GM12878 (cell line): Measurements from ENCODE around the gene ZNF526. TPM values are rescaled to one million over a fixed set of nuclear protein-coding genes. Genes with fewer than 3 reads are reported as not detected.

ENCODE experiments used
- BHLHE40 ChIP-seq, 2 experiments: fragments of 450-650 bp in 1 of 2; IDR thresholded peaks; 2 replicates each; pipeline ENCODE4 v1.6.1; 2011 to 2017; ENCODE audit warnings: low read depth in 2 of 2, borderline replicate concordance in 1 of 2, improper control_type of control experiment in 1 of 2, low read length in 1 of 2, mild to moderate bottlenecking in 1 of 2
- CBX5 ChIP-seq: sonication (generic); IDR thresholded peaks from 2 replicates; pipeline ENCODE4 v1.6.1; 2016; ENCODE audit warnings: low read depth, moderate library complexity, mild to moderate bottlenecking, inconsistent platforms
- HCFC1 ChIP-seq: fragments of 150-350 bp; IDR thresholded peaks from 2 replicates; pipeline ENCODE4 v1.6.1; 2014; ENCODE audit warnings: low read length
- NR2C2 ChIP-seq: IDR thresholded peaks from 2 replicates; pipeline ENCODE4 v1.6.1; 2011; ENCODE audit warnings: borderline replicate concordance, low read depth; ENCODE audit not compliant: control insufficient read depth, insufficient read length
- RUNX3 ChIP-seq: IDR thresholded peaks from 2 replicates; pipeline ENCODE4 v1.6.1; 2012; ENCODE audit warnings: low read length, inconsistent platforms
- WRNIP1 ChIP-seq: IDR thresholded peaks from 2 replicates; pipeline ENCODE4 v1.6.1; 2011; ENCODE audit warnings: low read depth, low read length, improper control_type of control experiment, borderline replicate concordance
- polyA plus RNA-seq, 11 experiments: library from polyadenylated mRNA; depleted of rRNA in 4 of 11; unstranded in 6 of 11; stranded (reverse) in 5 of 11; fragments of >200 nt; fragmentation: Nextera tagmentation in 4 of 11; fragmentation: Illumina TruSeq in 1 of 11; extraction: Ambion mirVana in 4 of 11; extraction: Trizol in 1 of 11; gene quantifications; 1 replicate in 1 of 11; 2 replicates in 10 of 11; pipeline versions ENCODE4 v1.2.1 to v1.2.3, GENCODE V29; 2011 to 2016; ENCODE audit warnings: inconsistent platforms in 2 of 11, missing spikeins in 2 of 11, low read depth in 1 of 11
- total RNA-seq, 4 experiments: library from RNA; depleted of rRNA in 3 of 4; stranded (reverse); fragments of >200 nt in 3 of 4; fragmentation: Illumina TruSeq in 1 of 4; extraction: Trizol in 1 of 4; gene quantifications; 2 replicates each; pipeline versions ENCODE4 v1.2.1 to v1.2.3, GENCODE V29; 2013 to 2021
- TF ChIP-seq, protein P1 (sequence below): fragments of 450-650 bp; IDR thresholded peaks from 2 replicates; pipeline ENCODE4 v1.6.1; 2017; ENCODE audit warnings: mild to moderate bottlenecking, moderate library complexity

Gene ZNF526
- total and polyA plus RNA-seq, 10 of the 15 experiments (the other 5 are each of a cell fraction or from before 2014, with no cell fraction given) = 1.8 to 18.3 (median 5.5) TPM

DNA sequence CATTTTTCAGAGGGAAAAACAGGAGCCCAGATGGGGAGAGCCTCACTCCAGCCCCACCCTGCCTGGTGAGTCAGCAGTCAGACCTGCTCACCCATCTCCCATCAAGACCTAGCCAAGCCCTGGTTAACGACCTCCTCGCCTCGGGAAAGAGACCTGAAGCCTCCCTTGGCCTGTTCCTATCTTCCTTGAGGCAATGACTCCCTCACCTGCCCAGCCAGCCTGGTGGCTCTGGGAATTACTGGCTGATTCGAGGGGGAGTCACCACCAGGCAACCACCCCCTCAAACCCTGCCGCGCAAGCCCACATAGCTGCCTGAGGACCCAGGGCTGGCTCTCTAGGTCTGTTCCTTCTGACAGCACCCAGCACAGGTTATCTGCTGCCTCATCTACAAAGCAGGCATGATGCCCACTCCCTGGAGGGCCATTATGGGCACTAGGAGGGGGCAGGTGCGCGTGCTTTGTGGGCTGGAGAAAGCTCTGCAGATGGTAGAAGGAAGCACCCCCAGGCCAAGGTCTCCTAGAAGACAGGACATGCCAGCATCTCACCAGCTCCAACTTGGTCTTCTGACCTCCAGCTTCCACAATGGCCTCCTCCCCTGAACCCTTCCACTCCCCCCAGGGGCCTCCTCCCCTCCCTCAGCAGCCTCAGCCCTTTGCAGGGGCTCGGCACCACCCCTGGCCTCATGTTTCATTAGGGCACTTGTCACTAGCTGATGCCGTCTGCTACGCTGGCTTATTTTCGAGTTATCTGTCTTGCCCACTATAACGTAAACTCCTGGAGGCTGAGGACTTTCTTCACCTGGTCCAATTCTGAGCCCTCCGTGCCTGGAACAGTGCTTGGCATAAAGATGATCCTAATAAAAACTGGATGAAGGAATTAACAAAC, 13.0 kb upstream of the ZNF526 start (continued):
- TF ChIP-seq, protein P1, sequence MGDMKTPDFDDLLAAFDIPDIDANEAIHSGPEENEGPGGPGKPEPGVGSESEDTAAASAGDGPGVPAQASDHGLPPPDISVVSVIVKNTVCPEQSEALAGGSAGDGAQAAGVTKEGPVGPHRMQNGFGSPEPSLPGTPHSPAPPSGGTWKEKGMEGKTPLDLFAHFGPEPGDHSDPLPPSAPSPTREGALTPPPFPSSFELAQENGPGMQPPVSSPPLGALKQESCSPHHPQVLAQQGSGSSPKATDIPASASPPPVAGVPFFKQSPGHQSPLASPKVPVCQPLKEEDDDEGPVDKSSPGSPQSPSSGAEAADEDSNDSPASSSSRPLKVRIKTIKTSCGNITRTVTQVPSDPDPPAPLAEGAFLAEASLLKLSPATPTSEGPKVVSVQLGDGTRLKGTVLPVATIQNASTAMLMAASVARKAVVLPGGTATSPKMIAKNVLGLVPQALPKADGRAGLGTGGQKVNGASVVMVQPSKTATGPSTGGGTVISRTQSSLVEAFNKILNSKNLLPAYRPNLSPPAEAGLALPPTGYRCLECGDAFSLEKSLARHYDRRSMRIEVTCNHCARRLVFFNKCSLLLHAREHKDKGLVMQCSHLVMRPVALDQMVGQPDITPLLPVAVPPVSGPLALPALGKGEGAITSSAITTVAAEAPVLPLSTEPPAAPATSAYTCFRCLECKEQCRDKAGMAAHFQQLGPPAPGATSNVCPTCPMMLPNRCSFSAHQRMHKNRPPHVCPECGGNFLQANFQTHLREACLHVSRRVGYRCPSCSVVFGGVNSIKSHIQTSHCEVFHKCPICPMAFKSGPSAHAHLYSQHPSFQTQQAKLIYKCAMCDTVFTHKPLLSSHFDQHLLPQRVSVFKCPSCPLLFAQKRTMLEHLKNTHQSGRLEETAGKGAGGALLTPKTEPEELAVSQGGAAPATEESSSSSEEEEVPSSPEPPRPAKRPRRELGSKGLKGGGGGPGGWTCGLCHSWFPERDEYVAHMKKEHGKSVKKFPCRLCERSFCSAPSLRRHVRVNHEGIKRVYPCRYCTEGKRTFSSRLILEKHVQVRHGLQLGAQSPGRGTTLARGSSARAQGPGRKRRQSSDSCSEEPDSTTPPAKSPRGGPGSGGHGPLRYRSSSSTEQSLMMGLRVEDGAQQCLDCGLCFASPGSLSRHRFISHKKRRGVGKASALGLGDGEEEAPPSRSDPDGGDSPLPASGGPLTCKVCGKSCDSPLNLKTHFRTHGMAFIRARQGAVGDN = no peak
- no peak for TF ChIP-seq WRNIP1
- TF ChIP-seq CBX5 = no peak
- TF ChIP-seq BHLHE40 (IDR thresholded peaks at IDR 0.05; ENCODE audit: borderline replicate concordance in 1 of 2, low read depth in 2 of 2, low read length in 1 of 2) = no peak
- TF ChIP-seq HCFC1 = no peak
- no peak for TF ChIP-seq RUNX3
- no peak for TF ChIP-seq NR2C2
- TF ChIP-seq, all 136 proteins: peak for 0
